Endothelial cell of umbilical vein (primary cell): ENCODE data around the gene SNAP25. TPM values are rescaled to one million over a fixed set of nuclear protein-coding genes. Genes with fewer than 3 reads are reported as not detected.

Experiments used
- BruUV-seq: library from RNA; stranded (reverse); fragments of 400-500 nt; replicated peaks from 2 replicates; lab custom pipeline; 2021; lab: Mats Ljungman, UMichigan
- CTCF ChIA-PET: fragments of 300-600, 350-600 bp; sonication (Branson Sonifier 250); formaldehyde crosslinking; loops from one replicate; lab custom pipeline; 2021; ENCODE audit warnings: antibody characterized with exemption, inconsistent platforms; lab: Charles Lee
- POLR2A ChIA-PET: fragments of 300-600, 350-600 bp; sonication (Branson Sonifier 250); formaldehyde crosslinking; loops from one replicate; lab custom pipeline; 2021; ENCODE audit warnings: antibody characterized with exemption, inconsistent platforms; lab: Charles Lee
- DNase-seq: peaks from one replicate; pipeline ENCODE4 v3.0.0-alpha.2; 2011; ENCODE audit warnings: low read depth, low spot score
- FAIRE-seq: peaks from 2 replicates; lab custom pipeline; 2011; peaks lifted over from hg19 to GRCh38; lab: Jason Lieb, UNC
- H2AFZ ChIP-seq: 2 replicates; pipeline ENCODE4 v1.6.0; 2012; ENCODE audit warnings: low read depth, low read length, control low read depth, inconsistent platforms
- H3K27ac ChIP-seq: 2 replicates; pipeline ENCODE4 v1.5.1; 2011; ENCODE audit warnings: low read depth, mild to moderate bottlenecking, control low read depth, low read length, moderate library complexity; ENCODE audit not compliant: insufficient read depth
- H3K27me3 ChIP-seq, 2 experiments: 2 replicates each; pipeline versions ENCODE4 v1.6.0 to v1.6.1; 2011; ENCODE audit warnings: low read length in 2 of 2, mixed read lengths in 1 of 2; ENCODE audit not compliant: control insufficient read depth in 2 of 2, insufficient read depth in 2 of 2
- H3K36me3 ChIP-seq, 2 experiments: 2 replicates in 1 of 2; 3 replicates in 1 of 2; pipeline ENCODE4 v1.5.1; 2011; ENCODE audit warnings: low read length in 2 of 2, mild to moderate bottlenecking in 1 of 2, moderate library complexity in 1 of 2; ENCODE audit not compliant: control insufficient read depth in 2 of 2, insufficient read depth in 2 of 2; ENCODE audit errors: extremely low read depth in 1 of 2
- H3K4me1 ChIP-seq: 3 replicates; pipeline ENCODE4 v1.5.1; 2011; ENCODE audit warnings: mild to moderate bottlenecking, low read length; ENCODE audit not compliant: control insufficient read depth, insufficient read depth; ENCODE audit errors: extremely low read depth
- H3K4me2 ChIP-seq: 2 replicates; pipeline ENCODE4 v1.6.1; 2011; ENCODE audit warnings: low read length, control low read depth, mixed read lengths; ENCODE audit not compliant: insufficient read depth
- H3K4me3 ChIP-seq, 3 experiments: fragments of 200-600 bp in 1 of 3; sonication (generic), shearing (Covaris generic) in 1 of 3; replicated peaks in 1 of 3; 2 replicates each; pipeline ENCODE4 v1.5.1; 2011 to 2016; ENCODE audit warnings: control low read depth in 3 of 3, low read length in 3 of 3, mild to moderate bottlenecking in 2 of 3, inconsistent platforms in 1 of 3, low read depth in 1 of 3, moderate library complexity in 1 of 3; ENCODE audit not compliant: insufficient read depth in 1 of 3
- H3K79me2 ChIP-seq: 2 replicates; pipeline ENCODE4 v1.6.0; 2012; ENCODE audit warnings: low read length, inconsistent platforms; ENCODE audit not compliant: control insufficient read depth, insufficient read depth
- H3K9ac ChIP-seq: replicated peaks from 2 replicates; pipeline ENCODE3; 2011; ENCODE audit warnings: low read length, control low read depth; ENCODE audit not compliant: insufficient read depth; ENCODE audit errors: extremely low read depth
- H3K9me1 ChIP-seq: replicated peaks from 3 replicates; pipeline ENCODE4 v1.6.0; 2011; ENCODE audit warnings: mild to moderate bottlenecking, low read length; ENCODE audit not compliant: control insufficient read depth, insufficient read depth; ENCODE audit errors: extremely low read depth
- H3K9me3 ChIP-seq: replicated peaks from 2 replicates; pipeline ENCODE4 v1.5.1; 2012; ENCODE audit warnings: low read length, inconsistent platforms; ENCODE audit not compliant: control insufficient read depth, insufficient read depth
- H4K20me1 ChIP-seq: replicated peaks from 2 replicates; pipeline ENCODE3; 2011; ENCODE audit warnings: mild to moderate bottlenecking, low read length; ENCODE audit not compliant: control insufficient read depth, insufficient read depth; ENCODE audit errors: extremely low read depth
- CTCF ChIP-seq, 2 donors: IDR thresholded peaks; 1 replicate in 1 of 2; 2 replicates in 1 of 2; pipeline ENCODE4 v1.5.1; 2011; ENCODE audit warnings: low read length in 2 of 2, mild to moderate bottlenecking in 2 of 2, moderate library complexity in 2 of 2, control low read depth in 1 of 2, inconsistent platforms in 1 of 2, low read depth in 1 of 2; ENCODE audit not compliant: insufficient read depth in 1 of 2; ENCODE audit errors: extremely low read depth in 1 of 2
- EZH2 ChIP-seq: IDR thresholded peaks from 2 replicates; pipeline ENCODE4 v1.6.1; 2012; ENCODE audit warnings: borderline replicate concordance, low read depth, mild to moderate bottlenecking, moderate library complexity, low read length, inconsistent platforms; ENCODE audit not compliant: severe bottlenecking
- FOS ChIP-seq: IDR thresholded peaks from 2 replicates; pipeline ENCODE4 v1.6.1; 2011; ENCODE audit warnings: mild to moderate bottlenecking, low read length, moderate library complexity, borderline replicate concordance; ENCODE audit not compliant: insufficient read depth
- GATA2 ChIP-seq: IDR thresholded peaks from 2 replicates; pipeline ENCODE4 v1.7.0; 2011; ENCODE audit warnings: low read depth, mild to moderate bottlenecking, moderate library complexity, mixed read lengths, low read length; ENCODE audit not compliant: insufficient read length, insufficient read depth
- JUN ChIP-seq: IDR thresholded peaks from 2 replicates; pipeline ENCODE4 v1.6.1; 2011; ENCODE audit warnings: borderline replicate concordance, low read depth; ENCODE audit not compliant: insufficient read length, insufficient read depth
- MAX ChIP-seq: IDR thresholded peaks from 2 replicates; pipeline ENCODE4 v1.6.1; 2011; ENCODE audit not compliant: insufficient read depth, insufficient read length
- MYC ChIP-seq: IDR thresholded peaks from one replicate; pipeline ENCODE4 v1.6.1; 2011; ENCODE audit warnings: mild to moderate bottlenecking, low read depth, low read length
- POLR2A ChIP-seq: IDR thresholded peaks from 2 replicates; pipeline ENCODE4 v1.6.1; 2012; ENCODE audit warnings: low read depth, mild to moderate bottlenecking, control low read depth, low read length
- POLR2AphosphoS5 ChIP-seq: IDR thresholded peaks from 2 replicates; pipeline ENCODE4 v1.6.1; 2012; ENCODE audit warnings: low read depth, mild to moderate bottlenecking, control low read depth, low read length, moderate library complexity; ENCODE audit not compliant: insufficient read depth
- dilution Hi-C: fragments of 300-500 bp; cut with MboI; formaldehyde crosslinking; loops from one replicate; pipeline ENCODE4 v1.15.0; 2019; ENCODE audit warnings: low sequenced_read_pairs; ENCODE audit not compliant: extremely low pct_ligation_motif_present
- intact Hi-C: fragments of 100-400 bp; cut with micrococcal nuclease; formaldehyde crosslinking; loops from one replicate; pipeline ENCODE4 v1.10.0; 2022
- polyA plus RNA-seq, 4 experiments: library from polyadenylated mRNA; depleted of rRNA in 3 of 4; stranded (reverse) in 3 of 4; unstranded in 1 of 4; fragments of >200 nt; gene quantifications; 2 replicates each; pipeline versions ENCODE4 v1.2.1 to v1.2.3, GENCODE V29; 2011 to 2012; ENCODE audit warnings: missing spikeins in 1 of 4
- total RNA-seq: library from RNA; stranded (reverse); gene quantifications from 2 replicates; pipeline ENCODE4 v1.2.3, GENCODE V29; 2021

The SNAP25 gene
- total and polyA plus RNA-seq, 2 donors (not counting 3 experiments of a cell fraction or from before 2014, with no cell fraction given): 3.9 to 4.4 TPM

- H3K27me3 ChIP-seq: no peaks in the 10 kb centered on the region
- dilution Hi-C loops: no loop called here
- H3K4me3 ChIP-seq: no peak overlapping the region
- no peak for TF ChIP-seq EZH2
- no peak for TF ChIP-seq MYC
- TF ChIP-seq GATA2: no peak
- no peak for TF ChIP-seq JUN
- no peak for TF ChIP-seq FOS
- no peak for TF ChIP-seq CTCF (IDR thresholded peaks at IDR 0.05; ENCODE audit: extremely low read depth in 1 of 2, insufficient read depth in 1 of 2, low read depth in 1 of 2, low read length in 2 of 2)
- TF ChIP-seq MAX: no peak
- TF ChIP-seq POLR2AphosphoS5: no peak
- TF ChIP-seq POLR2A: no peak
- no peaks in the 10 kb centered on the region for H3K4me1 ChIP-seq
- no peak overlapping the region for H3K27ac ChIP-seq
- no peak overlapping the region for H3K4me2 ChIP-seq
- H3K9me1 ChIP-seq: no peaks in the 10 kb centered on the region
- ChIA-PET POLR2A (no interaction called here), CTCF (interaction anchor here (1.1 kb wide), 1 partner anchor 14 kb away, joined by 3 read pairs; no protein-coding TSS in a partner anchor)
- no peaks in the 10 kb centered on the region for H3K36me3 ChIP-seq
- BruUV-seq: no TSS peak
- H2AFZ ChIP-seq: no peak overlapping the region
- no peak for DNase-seq
- H3K79me2 ChIP-seq: no peaks in the 10 kb centered on the region
- no peaks in the 10 kb centered on the region for H3K9me3 ChIP-seq
- H4K20me1 ChIP-seq: no peaks in the 10 kb centered on the region
- H3K9ac ChIP-seq: no peak overlapping the region
- FAIRE-seq: no peak
- intact Hi-C loops: no loop called here
Observed at GRCh38 chr20:10270630-10271029, 52.0 kb downstream of the SNAP25 start.
